H1 (cell line): ENCODE data around the gene ASF1A. TPM values are rescaled to one million over a fixed set of nuclear protein-coding genes. Genes with fewer than 3 reads are reported as not detected.

Source experiments
- CTCF ChIA-PET: fragments of 300-600 bp; sonication (Branson Sonifier 250); formaldehyde crosslinking; loops from one replicate; lab custom pipeline; 2021; ENCODE audit not compliant: partially characterized antibody; lab: Charles Lee
- POLR2A ChIA-PET: fragments of 300-600 bp; sonication (Branson Sonifier 250); formaldehyde crosslinking; loops from one replicate; lab custom pipeline; 2021; ENCODE audit warnings: inconsistent platforms; ENCODE audit not compliant: partially characterized antibody; lab: Charles Lee
- DNase-seq, 2 experiments: peaks; one replicate each; pipeline versions ENCODE4 v3.0.0 to v3.0.0-alpha.2; 2010 to 2022; ENCODE audit warnings: low spot score in 2 of 2, low read depth in 1 of 2, mixed read lengths in 1 of 2
- FAIRE-seq: peaks from 2 replicates; lab custom pipeline; 2011; peaks lifted over from hg19 to GRCh38; lab: Jason Lieb, UNC
- H2AFZ ChIP-seq: 2 replicates; pipeline ENCODE4 v1.8.1; 2012; ENCODE audit warnings: low read length, inconsistent platforms
- H2AK5ac ChIP-seq: 2 replicates; pipeline ENCODE4 v1.6.1; 2013; ENCODE audit warnings: low read depth, low read length
- H2BK120ac ChIP-seq: replicated peaks from 2 replicates; pipeline ENCODE3; 2013; ENCODE audit warnings: low read depth, low read length, inconsistent platforms
- H2BK12ac ChIP-seq: 2 replicates; pipeline ENCODE4 v1.6.1; 2013; ENCODE audit warnings: low read depth, low read length
- H2BK15ac ChIP-seq: 2 replicates; pipeline ENCODE4 v1.6.1; 2013; ENCODE audit warnings: low read length
- H2BK20ac ChIP-seq: 2 replicates; pipeline ENCODE4 v1.6.1; 2013; ENCODE audit warnings: low read length
- H2BK5ac ChIP-seq: 2 replicates; pipeline ENCODE4 v1.6.1; 2013; ENCODE audit warnings: low read depth, low read length
- H3K14ac ChIP-seq: 2 replicates; pipeline ENCODE4 v1.6.1; 2013; ENCODE audit warnings: inconsistent platforms; ENCODE audit not compliant: insufficient read length
- H3K18ac ChIP-seq: 2 replicates; pipeline ENCODE4 v1.6.1; 2013; ENCODE audit warnings: low read length; ENCODE audit errors: extremely low read depth
- H3K23ac ChIP-seq: 2 replicates; pipeline ENCODE4 v1.6.1; 2013; ENCODE audit warnings: inconsistent platforms; ENCODE audit not compliant: insufficient read length
- H3K23me2 ChIP-seq: 2 replicates; pipeline ENCODE4 v1.6.1; 2013; ENCODE audit warnings: low read depth, low read length
- H3K27ac ChIP-seq: 2 replicates; pipeline ENCODE4 v1.6.1; 2011; ENCODE audit warnings: low read depth, low read length, inconsistent platforms
- H3K27me3 ChIP-seq, 4 experiments: replicated peaks in 1 of 4; 1 replicate in 1 of 4; 2 replicates in 3 of 4; pipeline versions ENCODE4 v1.6.1 to v1.8.1; 2011 to 2013; ENCODE audit warnings: low read length in 3 of 4, mild to moderate bottlenecking in 3 of 4, inconsistent platforms in 2 of 4, mixed read lengths in 2 of 4, moderate library complexity in 1 of 4; ENCODE audit not compliant: control insufficient read depth in 3 of 4, insufficient read depth in 3 of 4; ENCODE audit errors: extremely low read depth in 1 of 4
- H3K36me3 ChIP-seq, 4 experiments: 2 replicates each; pipeline versions ENCODE4 v1.6.1 to v1.8.1; 2011 to 2013; ENCODE audit warnings: mild to moderate bottlenecking in 4 of 4, low read length in 3 of 4, moderate library complexity in 2 of 4, control low read depth in 1 of 4, inconsistent platforms in 1 of 4; ENCODE audit not compliant: insufficient read depth in 4 of 4, control insufficient read depth in 2 of 4
- H3K4ac ChIP-seq: replicated peaks from 2 replicates; pipeline ENCODE3; 2013; ENCODE audit warnings: low read length, low read depth, mixed read lengths, inconsistent platforms; ENCODE audit not compliant: insufficient read length
- H3K4me1 ChIP-seq, 4 experiments: replicated peaks in 1 of 4; 1 replicate in 1 of 4; 2 replicates in 3 of 4; pipeline versions ENCODE4 v1.6.1 to v1.8.1; 2011 to 2013; ENCODE audit warnings: low read length in 3 of 4, inconsistent platforms in 2 of 4, mixed read lengths in 1 of 4; ENCODE audit not compliant: insufficient read depth in 4 of 4, control insufficient read depth in 3 of 4
- H3K4me2 ChIP-seq, 2 experiments: 2 replicates each; pipeline versions ENCODE4 v1.6.1 to v1.8.1; 2011 to 2013; ENCODE audit warnings: low read depth in 2 of 2, low read length in 2 of 2, control low read depth in 1 of 2, inconsistent platforms in 1 of 2, mild to moderate bottlenecking in 1 of 2; ENCODE audit not compliant: insufficient read depth in 1 of 2
- H3K4me3 ChIP-seq, 4 experiments: fragments of 200-600, 300-600 bp in 1 of 4; sonication (generic), shearing (Covaris generic), sonication (Bioruptor Twin) in 1 of 4; 2 replicates each; pipeline versions ENCODE4 v1.5.1 to v1.8.1; 2011 to 2016; ENCODE audit warnings: low read length in 4 of 4, low read depth in 3 of 4, control low read depth in 2 of 4, inconsistent platforms in 2 of 4, mild to moderate bottlenecking in 2 of 4, mixed read lengths in 1 of 4, moderate library complexity in 1 of 4; ENCODE audit not compliant: insufficient read depth in 2 of 4; ENCODE audit errors: extremely low read depth in 1 of 4
- H3K56ac ChIP-seq: replicated peaks from 2 replicates; pipeline ENCODE3; 2013; ENCODE audit warnings: low read depth, mild to moderate bottlenecking, mixed read lengths, low read length, inconsistent platforms; ENCODE audit not compliant: insufficient read length
- H3K79me1 ChIP-seq: 2 replicates; pipeline ENCODE4 v1.6.1; 2013; ENCODE audit warnings: low read depth, low read length, control low read depth
- H3K79me2 ChIP-seq, 2 experiments: 2 replicates each; pipeline versions ENCODE4 v1.6.1 to v1.8.1; 2012 to 2013; ENCODE audit warnings: low read length in 2 of 2, mild to moderate bottlenecking in 2 of 2, inconsistent platforms in 1 of 2; ENCODE audit not compliant: insufficient read depth in 2 of 2, control insufficient read depth in 1 of 2
- H3K9ac ChIP-seq, 4 experiments: replicated peaks in 1 of 4; 1 replicate in 1 of 4; 2 replicates in 3 of 4; pipeline versions ENCODE4 v1.6.1 to v1.8.1; 2011 to 2013; ENCODE audit warnings: low read depth in 3 of 4, low read length in 3 of 4, control low read depth in 2 of 4, mild to moderate bottlenecking in 2 of 4, moderate library complexity in 2 of 4, inconsistent platforms in 1 of 4; ENCODE audit errors: extremely low read depth in 1 of 4
- H3K9me3 ChIP-seq, 2 experiments: 2 replicates each; pipeline versions ENCODE4 v1.6.1 to v1.8.1; 2012 to 2013; ENCODE audit warnings: mild to moderate bottlenecking in 2 of 2, moderate library complexity in 2 of 2, control low read depth in 1 of 2, inconsistent platforms in 1 of 2, low read depth in 1 of 2, low read length in 1 of 2, mixed read lengths in 1 of 2; ENCODE audit not compliant: insufficient read depth in 2 of 2
- H4K20me1 ChIP-seq, 2 experiments: replicated peaks in 1 of 2; 2 replicates each; pipeline versions ENCODE3 to v1.8.1; 2011 to 2013; ENCODE audit warnings: inconsistent platforms in 2 of 2, low read length in 2 of 2, mild to moderate bottlenecking in 1 of 2; ENCODE audit not compliant: insufficient read depth in 2 of 2, control insufficient read depth in 1 of 2
- H4K5ac ChIP-seq: 2 replicates; pipeline ENCODE4 v1.6.1; 2013; ENCODE audit warnings: low read length, low read depth, mixed read lengths, inconsistent platforms; ENCODE audit not compliant: insufficient read length
- H4K8ac ChIP-seq: 2 replicates; pipeline ENCODE4 v1.8.0; 2013; ENCODE audit warnings: mild to moderate bottlenecking, moderate library complexity, low read length, inconsistent platforms; ENCODE audit not compliant: insufficient read depth; ENCODE audit errors: extremely low read depth
- H4K91ac ChIP-seq: replicated peaks from 2 replicates; pipeline ENCODE3; 2013; ENCODE audit warnings: low read length, mixed read lengths, inconsistent platforms; ENCODE audit not compliant: insufficient read length
- CEBPB ChIP-seq: IDR thresholded peaks from 2 replicates; pipeline ENCODE4 v1.6.1; 2012; ENCODE audit warnings: low read depth, low read length
- POLR2A ChIP-seq, 2 experiments: IDR thresholded peaks; 1 replicate in 1 of 2; 2 replicates in 1 of 2; pipeline ENCODE4 v1.6.1; 2011; ENCODE audit warnings: low read depth in 2 of 2, low read length in 2 of 2, mild to moderate bottlenecking in 2 of 2; ENCODE audit errors: control extremely low read depth in 1 of 2
- WGBS, 2 experiments: shearing (Covaris generic) in 1 of 2; methylation state at CpG; one replicate each; pipeline versions ENCODE4 v1.1.6 to v1.1.7; 2013 to 2015; ENCODE audit warnings: low lambda C conversion rate in 2 of 2, mixed read lengths in 2 of 2, inconsistent platforms in 1 of 2, low coverage in 1 of 2, missing lambda C conversion rate in 1 of 2; ENCODE audit not compliant: insufficient replicate concordance in 2 of 2, insufficient coverage in 1 of 2, insufficient read length in 1 of 2; ENCODE audit errors: extremely low coverage in 1 of 2, missing lambda C conversion rate in 1 of 2; 5-methylcytosine and 5-hydroxymethylcytosine counted together
- polyA plus RNA-seq, 7 experiments: library from polyadenylated mRNA; depleted of rRNA in 3 of 7; stranded (reverse) in 5 of 7; unstranded in 2 of 7; fragments of >200 nt in 5 of 7; fragments of 200-250 nt in 2 of 7; gene quantifications; 1 replicate in 5 of 7; 2 replicates in 1 of 7; 4 replicates in 1 of 7; pipeline versions ENCODE4 v1.2.1 to v1.2.3, GENCODE V29; 2011 to 2013; ENCODE audit warnings: missing spikeins in 2 of 7, mixed read lengths in 2 of 7
- total RNA-seq: library from RNA; stranded (reverse); fragmentation: NEBNext Ultra II Directional; extraction: Animal tissue kit (Norgen Biotek cat#: 25700); gene quantifications from 2 replicates; pipeline ENCODE4 v1.2.1, GENCODE V29; 2021

Gene ASF1A
- total and polyA plus RNA-seq, 2 of the 8 experiments (the other 6 are each of a cell fraction or from before 2014, with no cell fraction given), result 11.4 to 50.2 TPM

- Histone ChIP-seq H2BK5ac (no peak overlapping the region), H3K4me1 (no peaks in the 10 kb centered on the region), H3K4me2 (no peak overlapping the region), H3K56ac (no peak overlapping the region), H4K5ac (no peak overlapping the region)
- 92% methylated on average over 5 of the region's 5 CpGs; no CpG with 5 or more reads in 1 of the 2 experiments for WGBS, 2 experiments
- TF ChIP-seq POLR2A (IDR thresholded peaks at IDR 0.05; ENCODE audit: control extremely low read depth in 1 of 2, low read depth in 2 of 2, low read length in 2 of 2) (no peak), CEBPB (no peak)
- TF ChIP-seq, all 59 proteins: peak for 0
- Histone ChIP-seq H3K14ac (no peak overlapping the region), H2BK12ac (no peak overlapping the region), H3K79me1 (no peaks in the 10 kb centered on the region), H2AK5ac (no peak overlapping the region), H2BK15ac (no peak overlapping the region), H3K27ac (no peak overlapping the region), H3K4me3 (no peak overlapping the region), H3K36me3 (no peaks in the 10 kb centered on the region), H4K8ac (no peak overlapping the region), H3K9me3 (no peaks in the 10 kb centered on the region), H3K23me2 (no peaks in the 10 kb centered on the region), H4K20me1 (no peaks in the 10 kb centered on the region), H3K4ac (no peak overlapping the region), H3K18ac (no peak overlapping the region), H2AFZ (no peak overlapping the region), H3K23ac (no peak overlapping the region), H4K91ac (no peak overlapping the region), H2BK120ac (no peak overlapping the region), H3K9ac (no peak overlapping the region), H2BK20ac (no peak overlapping the region), H3K79me2 (no peaks in the 10 kb centered on the region), H3K27me3 (no peaks in the 10 kb centered on the region)
- DNase-seq (no peak), FAIRE-seq (no peak)
- ChIA-PET CTCF (interaction anchor here (0.6 to 1.3 kb wide), 3 partner anchors 11 to 290 kb away, joined by 3 to 4 read pairs (median 3); no protein-coding TSS in a partner anchor), POLR2A (no interaction called here)
Measured at GRCh38 chr6:118853408-118853807, 40.5 kb upstream of the ASF1A start.
